ENCODE data around the gene TMTC1.
"Not testable (repeated sequence)": the region's sequence is repeated elsewhere in the genome, so short reads cannot be mapped to it uniquely, and the experiment has no call there.

TMTC1 gene

DNA sequence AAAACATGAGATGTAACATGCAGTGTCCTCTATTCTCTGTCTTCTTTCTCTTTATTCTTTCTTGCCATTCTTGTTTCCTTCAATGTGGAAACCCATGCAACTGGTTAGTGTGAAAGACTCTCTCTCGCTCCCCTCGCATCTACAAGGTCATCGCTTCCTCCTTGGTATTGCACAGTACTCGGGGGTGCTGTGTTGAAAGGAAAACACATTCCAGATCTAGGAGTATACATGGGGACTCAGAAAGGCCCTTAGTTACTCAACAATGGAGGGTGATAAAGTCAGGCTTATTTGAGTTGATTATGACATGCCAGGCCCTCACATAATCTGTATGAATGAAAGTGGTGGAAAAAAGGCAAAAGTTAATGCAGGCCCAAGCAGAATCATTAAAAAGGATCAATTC, 210.8 kb downstream of the TMTC1 start:
- DNase-seq (ENCODE audit: low read depth): no peak

DNA sequence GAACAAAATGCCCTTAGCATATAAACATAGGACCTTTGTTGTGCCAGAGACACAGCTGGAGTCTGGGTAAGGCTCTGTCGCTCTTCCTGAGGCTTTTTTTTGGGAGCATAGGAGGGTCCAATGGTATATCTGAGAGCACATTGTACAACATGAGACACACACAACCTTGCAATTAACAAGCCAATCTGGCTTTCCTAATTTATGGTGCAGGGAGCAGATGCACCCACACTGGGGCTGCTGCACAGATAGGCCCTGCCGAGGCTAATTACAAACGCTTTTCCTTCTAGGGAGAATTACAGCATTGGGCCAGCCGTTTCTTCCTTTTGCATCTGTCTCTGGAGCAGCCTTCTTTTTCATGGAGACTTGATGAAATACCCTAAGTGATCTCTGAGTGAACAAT, 211.3 kb downstream of the TMTC1 start:
- DNase-seq (ENCODE audit: low read depth): no peak

DNA sequence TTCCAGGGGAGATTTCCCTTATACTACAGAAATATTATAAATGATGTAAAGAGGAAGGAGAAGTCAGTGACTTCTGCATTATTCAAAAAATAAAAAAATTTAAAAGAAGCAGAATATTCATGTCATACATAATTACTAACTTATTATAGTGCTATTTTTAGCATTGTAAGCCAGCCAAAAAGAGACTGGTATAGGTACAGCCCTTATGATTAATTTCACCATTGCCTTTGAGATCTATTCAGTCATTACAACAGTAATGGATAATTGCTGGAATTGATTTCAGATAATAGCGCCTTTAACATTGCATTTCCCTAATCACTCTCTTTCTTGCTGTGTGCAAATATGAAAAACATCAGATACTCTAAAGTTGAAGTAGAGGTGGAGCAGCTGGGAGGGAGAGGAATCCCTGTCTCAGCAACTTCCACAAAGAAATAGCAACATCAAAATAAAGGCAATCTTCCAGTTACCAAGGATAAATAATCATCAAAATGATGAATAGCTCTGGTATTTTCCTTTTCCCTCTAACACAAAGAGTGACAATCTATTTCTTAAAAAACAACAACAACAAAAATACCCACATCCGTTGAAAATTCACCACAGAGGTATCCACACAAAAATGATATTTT, 214.5 kb downstream of the TMTC1 start:
- no peak for DNase-seq (ENCODE audit: low read depth)

DNA sequence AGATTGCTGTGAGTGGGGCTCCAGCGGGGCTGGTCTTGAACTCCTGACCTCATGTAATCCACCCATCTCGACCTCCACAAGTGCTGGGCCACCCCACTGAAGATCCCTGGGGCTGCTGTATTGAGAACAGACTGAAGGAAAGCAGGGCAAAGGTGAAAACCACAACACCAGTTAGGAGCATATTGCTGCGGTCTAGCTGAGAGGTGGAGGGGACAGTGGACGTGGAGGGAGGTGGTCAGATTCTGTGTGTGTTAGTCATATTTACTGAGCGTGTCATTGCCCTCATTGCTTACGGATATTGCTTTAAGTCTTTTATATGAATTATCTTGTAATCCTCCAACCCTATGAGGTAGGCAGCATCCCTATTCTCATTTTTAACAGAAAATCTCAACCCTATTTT, 217.3 kb downstream of the TMTC1 start:
- DNase-seq (ENCODE audit: low read depth): no peak

GRCh38 chr12:29565727-29566126, 218.0 kb downstream of the TMTC1 start:
- DNase-seq (ENCODE audit: low read depth): no peak

DNA sequence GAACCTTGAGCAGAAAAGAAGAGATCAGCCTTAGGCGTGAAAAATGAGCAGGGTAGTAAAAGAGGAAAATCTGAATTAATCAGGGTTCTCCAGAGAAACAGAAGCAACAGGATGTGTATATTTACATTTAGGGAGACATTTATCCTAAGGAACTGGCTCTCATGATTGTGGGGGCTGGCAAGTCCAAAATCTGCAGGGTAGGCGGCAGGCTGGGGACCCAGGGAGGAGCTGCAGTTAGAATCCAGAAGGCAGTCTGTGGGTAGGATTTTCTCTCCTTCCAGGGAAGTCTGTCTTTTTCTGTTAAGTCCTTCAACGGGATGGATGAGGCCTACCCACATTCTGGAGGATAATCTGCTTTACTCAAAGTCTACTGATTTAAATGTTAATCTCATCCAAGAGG, 218.8 kb downstream of the TMTC1 start:
- no peak for DNase-seq (ENCODE audit: low read depth)

GRCh38 chr12:29563636-29564035, 220.1 kb downstream of the TMTC1 start:
- no peak for DNase-seq (ENCODE audit: low read depth)

DNA sequence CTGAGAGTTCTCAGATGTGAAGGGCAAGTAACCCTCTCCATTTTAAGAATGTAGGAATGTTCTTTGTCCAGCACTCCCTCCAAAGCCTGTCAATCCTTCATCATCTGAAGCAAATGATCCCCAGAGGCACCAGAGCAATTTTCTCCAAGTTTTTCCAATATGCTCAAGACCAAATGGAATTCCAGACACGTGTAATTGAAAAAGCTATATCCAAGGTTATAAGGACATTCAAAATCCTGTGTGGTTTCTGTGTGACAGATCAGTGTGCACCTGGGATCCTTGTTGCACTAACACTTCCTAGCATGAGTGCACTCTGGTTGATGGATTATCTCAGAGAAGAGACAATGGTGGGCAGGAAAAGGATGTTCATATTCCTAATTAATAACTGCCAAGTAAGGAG, 220.7 kb downstream of the TMTC1 start:
- no peak for DNase-seq (ENCODE audit: low read depth)

DNA sequence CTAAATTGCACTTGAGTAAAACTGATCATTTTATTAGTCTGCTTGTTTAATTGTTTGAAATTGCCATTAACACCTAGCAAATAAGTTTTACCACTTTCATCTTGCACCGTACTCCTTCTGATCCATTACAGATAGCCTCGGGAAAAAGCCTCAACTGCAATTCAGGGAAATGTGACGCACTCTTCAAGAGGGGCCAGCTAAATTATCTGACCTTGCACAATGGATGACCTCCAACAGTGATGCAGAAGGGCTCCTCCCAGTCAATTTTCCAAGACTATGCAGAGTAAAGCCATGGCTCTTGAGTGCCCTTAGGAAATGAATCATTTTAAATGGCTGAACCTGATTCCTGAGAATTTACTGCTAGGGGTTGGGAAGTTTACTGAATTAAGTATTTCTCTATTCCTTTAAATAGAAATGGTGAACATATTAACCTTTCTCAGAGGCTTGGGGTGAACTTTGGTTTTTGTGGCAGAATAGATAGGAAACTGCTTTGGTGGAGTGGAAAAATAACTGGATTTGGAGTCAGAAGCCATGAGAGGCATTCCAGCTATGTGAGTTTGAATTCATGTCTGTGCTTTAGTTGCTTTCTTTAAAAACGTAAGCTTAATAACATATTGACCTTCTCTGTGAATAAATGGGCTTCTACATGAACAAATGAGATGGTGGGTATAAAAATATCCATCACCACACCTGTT, 221.5 kb downstream of the TMTC1 start:
- DNase-seq (ENCODE audit: low read depth): peak; percentile 28

DNA sequence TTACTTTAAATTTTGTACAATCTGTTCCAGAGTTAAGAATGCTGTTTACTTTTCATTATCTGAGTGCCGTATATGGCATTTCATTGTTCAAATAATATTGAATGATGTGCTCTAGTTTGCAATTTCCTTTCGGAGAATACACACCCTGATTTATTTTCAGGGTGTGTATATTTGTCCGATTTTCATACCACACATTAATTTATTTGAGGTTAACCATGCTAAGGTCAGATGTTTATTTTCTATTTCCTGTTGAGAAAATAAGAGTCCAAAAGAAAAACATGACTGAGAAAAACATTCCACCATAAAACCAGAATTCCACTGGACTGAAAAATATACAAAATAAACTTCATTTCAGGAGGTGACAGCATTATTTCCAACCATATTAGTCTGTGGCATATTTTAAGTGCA, 222.1 kb downstream of the TMTC1 start:
- no peak for DNase-seq (ENCODE audit: low read depth)

DNA sequence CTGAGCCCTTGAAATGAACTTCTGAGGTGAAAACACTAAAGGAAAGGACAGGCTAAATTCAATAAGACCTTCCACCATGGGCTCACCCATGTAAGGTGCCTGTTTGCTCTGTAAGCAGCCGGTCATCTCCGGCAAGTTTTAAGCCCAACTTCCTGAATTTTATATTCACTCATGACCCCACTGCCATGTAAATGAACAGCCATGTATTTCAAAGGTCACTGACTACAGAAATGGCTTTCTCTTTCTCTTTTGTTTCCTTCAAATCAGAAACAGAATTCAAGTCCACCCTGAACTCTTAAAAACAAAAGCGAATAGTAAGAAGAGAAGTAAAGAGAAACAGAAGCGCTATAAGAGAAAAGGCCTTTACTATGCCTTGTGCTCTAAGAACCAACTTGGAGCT, 224.5 kb downstream of the TMTC1 start:
- no peak for DNase-seq (ENCODE audit: low read depth)

- no peak for DNase-seq (ENCODE audit: low read depth)
These were observed 227.4 kb downstream of the TMTC1 start for GRCh38 chr12:29556363-29556762.

GRCh38 chr12:29555451-29555850, 228.3 kb downstream of the TMTC1 start:
- DNase-seq (ENCODE audit: low read depth): not testable (repeated sequence)

- no peak for DNase-seq (ENCODE audit: low read depth)
These were observed 230.6 kb downstream of the TMTC1 start for GRCh38 chr12:29552994-29553748.

DNA sequence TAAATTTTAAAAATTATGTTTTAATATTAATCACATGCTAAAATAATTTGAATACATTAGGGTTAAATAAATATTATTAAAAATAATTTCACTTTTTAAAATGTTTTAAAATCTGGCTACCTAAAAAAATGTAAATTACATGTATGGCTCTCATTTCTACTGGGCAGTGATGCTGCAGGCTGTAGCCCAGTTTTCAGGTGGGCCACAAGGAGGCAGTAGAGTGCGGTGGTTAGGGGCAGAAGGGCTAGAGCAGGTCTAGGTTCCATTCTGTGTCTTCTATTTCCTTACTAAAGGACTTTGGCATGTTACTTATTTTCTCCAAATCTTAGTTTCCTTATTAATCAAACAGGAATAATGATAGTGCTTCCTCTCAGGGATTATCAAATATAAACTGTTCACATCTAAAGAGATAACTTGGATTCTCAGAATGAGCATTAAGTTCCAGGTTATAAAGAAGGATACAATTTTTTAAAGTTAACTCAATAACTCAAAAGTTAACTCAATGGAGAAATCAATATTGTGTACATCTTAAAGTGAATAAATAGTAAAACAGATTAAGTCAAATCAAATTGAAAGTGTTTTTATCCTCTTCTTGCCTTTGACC, 231.3 kb downstream of the TMTC1 start:
- DNase-seq (ENCODE audit: low read depth): peak; percentile 16

DNA sequence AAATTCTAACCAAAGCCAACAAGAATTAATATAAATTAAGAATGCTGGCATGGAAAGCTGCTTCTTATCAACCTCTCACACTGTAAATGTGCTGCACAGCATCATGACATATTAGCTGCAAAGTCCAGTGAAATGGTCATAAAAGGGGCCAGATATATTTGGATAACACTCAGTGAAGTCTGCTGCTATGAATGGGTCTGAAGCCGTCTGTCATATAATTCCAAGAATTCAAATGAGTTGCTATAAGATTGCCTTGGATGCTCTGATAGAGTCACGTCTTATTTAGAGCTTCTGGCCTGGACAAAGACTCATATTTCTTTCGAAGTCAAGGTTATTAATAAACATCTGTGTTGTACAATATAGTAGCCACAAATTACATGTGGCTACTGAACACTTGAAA, 231.9 kb downstream of the TMTC1 start:
- no peak for DNase-seq (ENCODE audit: low read depth)

- no peak for DNase-seq (ENCODE audit: low read depth)
These were observed 235.9 kb downstream of the TMTC1 start for GRCh38 chr12:29547864-29548263.

- no peak for DNase-seq (ENCODE audit: low read depth)
These were observed 236.6 kb downstream of the TMTC1 start for GRCh38 chr12:29547151-29547632.

DNA sequence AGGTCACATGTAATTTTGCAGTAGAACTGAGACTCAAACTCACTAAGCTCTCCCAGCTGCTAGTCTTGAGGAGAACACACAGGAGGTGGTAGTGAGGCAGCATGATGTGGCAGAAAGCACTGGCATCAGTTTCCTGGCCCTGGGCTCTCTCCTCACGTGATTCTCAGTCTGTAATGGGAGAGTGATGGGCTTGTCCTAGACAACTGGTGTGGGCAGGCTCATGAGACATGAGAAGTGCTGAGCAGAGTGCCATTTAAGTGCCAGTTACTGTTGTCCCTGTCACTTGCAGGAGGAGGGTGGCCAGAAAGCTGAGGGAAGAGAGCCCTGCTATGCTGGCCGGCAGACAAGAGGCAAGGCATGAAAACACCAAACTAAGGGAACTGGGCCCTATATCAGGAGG, 237.7 kb downstream of the TMTC1 start:
- DNase-seq (ENCODE audit: low read depth): no peak

GRCh38 chr12:29545102-29545467, 238.7 kb downstream of the TMTC1 start:
- DNase-seq (ENCODE audit: low read depth): no peak

- DNase-seq (ENCODE audit: low read depth): no peak
These were observed 239.2 kb downstream of the TMTC1 start for GRCh38 chr12:29544428-29545101.

DNA sequence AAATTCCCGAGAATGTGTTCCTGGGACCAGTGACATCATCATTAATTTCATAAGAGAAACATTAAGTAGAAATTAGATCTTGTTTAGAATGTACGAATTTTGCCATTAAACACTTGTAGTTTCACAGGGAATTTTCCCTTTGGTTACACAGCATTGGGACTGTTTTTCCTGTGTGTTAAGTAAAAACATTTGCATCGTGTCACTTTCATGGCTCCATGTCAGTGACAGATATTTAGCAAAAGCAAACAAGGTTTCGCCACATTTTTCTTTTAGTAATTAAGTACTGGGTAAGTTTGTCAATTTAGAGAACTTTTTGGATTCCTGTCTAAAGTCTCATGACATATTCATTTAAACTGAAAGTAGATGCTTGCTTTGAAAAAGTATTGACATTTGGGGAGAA, 240.7 kb downstream of the TMTC1 start:
- no peak for DNase-seq (ENCODE audit: low read depth)
